MM.1S (cell line): ENCODE data around the gene SLC25A22.

Source experiments
- DNase-seq: peaks from one replicate; pipeline ENCODE4 v3.0.0-alpha.2; 2015
- H2AFZ ChIP-seq: fragments of 300-600 bp; sonication (generic); 2 replicates; pipeline ENCODE4 v1.6.0; 2016; ENCODE audit warnings: antibody characterized with exemption, low read length
- H3F3A ChIP-seq: fragments of 300-600 bp; sonication (generic); 2 replicates; pipeline ENCODE4 v1.6.1; 2016; ENCODE audit warnings: mild to moderate bottlenecking, antibody characterized with exemption, low read length, moderate library complexity, mixed read lengths; ENCODE audit not compliant: insufficient read depth
- H3K27ac ChIP-seq: fragments of 300-600 bp; sonication (generic); 2 replicates; pipeline ENCODE4 v1.5.1; 2016; ENCODE audit warnings: mild to moderate bottlenecking, low read length
- H3K27me3 ChIP-seq: fragments of 300-600 bp; sonication (generic); replicated peaks from 2 replicates; pipeline ENCODE4 v1.6.0; 2016; ENCODE audit warnings: low read length; ENCODE audit not compliant: insufficient read depth
- H3K36me3 ChIP-seq: fragments of 300-600 bp; sonication (generic); replicated peaks from 2 replicates; pipeline ENCODE4 v1.6.1; 2016; ENCODE audit warnings: mild to moderate bottlenecking, low read length, mixed read lengths; ENCODE audit not compliant: insufficient read depth
- H3K4me1 ChIP-seq: fragments of 300-600 bp; sonication (generic); 2 replicates; pipeline ENCODE4 v1.6.1; 2016; ENCODE audit warnings: low read length, mixed read lengths
- H3K4me2 ChIP-seq: fragments of 300-600 bp; sonication (generic); 2 replicates; pipeline ENCODE4 v1.6.0; 2016; ENCODE audit warnings: low read depth, low read length
- H3K4me3 ChIP-seq: fragments of 300-600 bp; sonication (generic); 2 replicates; pipeline ENCODE4 v1.5.1; 2016; ENCODE audit warnings: low read length, mixed read lengths
- H3K79me2 ChIP-seq: fragments of 300-600 bp; sonication (generic); 2 replicates; pipeline ENCODE4 v1.6.1; 2016; ENCODE audit warnings: mixed run types, low read length, mixed read lengths
- H3K9ac ChIP-seq: fragments of 300-600 bp; sonication (generic); 2 replicates; pipeline ENCODE4 v1.6.1; 2016; ENCODE audit warnings: low read length, mixed read lengths
- H3K9me2 ChIP-seq: fragments of 300-600 bp; sonication (generic); replicated peaks from 2 replicates; pipeline ENCODE4 v1.6.1; 2016; ENCODE audit warnings: mild to moderate bottlenecking, low read length, mixed read lengths; ENCODE audit not compliant: insufficient read depth
- H3K9me3 ChIP-seq: fragments of 300-600 bp; sonication (generic); replicated peaks from 2 replicates; pipeline ENCODE4 v1.6.1; 2016; ENCODE audit warnings: mild to moderate bottlenecking, low read length, mixed read lengths; ENCODE audit not compliant: insufficient read depth
- H4K20me1 ChIP-seq: fragments of 300-600 bp; sonication (generic); 2 replicates; pipeline ENCODE4 v1.6.1; 2016; ENCODE audit warnings: mild to moderate bottlenecking, low read length, moderate library complexity, mixed read lengths; ENCODE audit not compliant: insufficient read depth
- CTCF ChIP-seq: fragments of 300-600 bp; sonication (generic); IDR thresholded peaks from 2 replicates; pipeline ENCODE4 v1.5.1; 2016; ENCODE audit warnings: antibody characterized with exemption, low read length, mixed read lengths
- EZH2 ChIP-seq: fragments of 300-600 bp; sonication (generic); optimal IDR thresholded peaks from 2 replicates; pipeline ENCODE3; 2017; ENCODE audit warnings: low read depth, mild to moderate bottlenecking, antibody characterized with exemption, low read length, mixed read lengths
- EZH2phosphoT487 ChIP-seq: fragments of 300-600 bp; sonication (generic); IDR thresholded peaks from 2 replicates; pipeline ENCODE4 v1.6.1; 2018; ENCODE audit warnings: antibody characterized with exemption, low read length

SLC25A22 gene

GRCh38 chr11:786235-787083, 11.6 kb downstream of the SLC25A22 start:
- Histone ChIP-seq H2AFZ (no peak overlapping the region), H3K27ac (no peak overlapping the region), H3K36me3 (no peaks in the 10 kb centered on the region), H3K79me2 (peaks cover 17% of the 10 kb centered on the region), H3F3A (peaks cover 10% of the 10 kb centered on the region; the same call in 1 of the 2 replicates), H3K4me3 (no peak overlapping the region), H3K4me2 (no peak overlapping the region), H3K9ac (no peak overlapping the region), H3K27me3 (no peaks in the 10 kb centered on the region), H3K9me3 (no peaks in the 10 kb centered on the region), H4K20me1 (no peaks in the 10 kb centered on the region), H3K4me1 (0 out of 2 replicates have a peak, but pooled peaks cover 3% of the 10 kb centered on the region), H3K9me2 (no peaks in the 10 kb centered on the region)
- no peak for TF ChIP-seq EZH2
- no peak for TF ChIP-seq CTCF
- TF ChIP-seq EZH2phosphoT487: no peak
- DNase-seq: no peak

GRCh38 chr11:783581-784015, 14.5 kb downstream of the SLC25A22 start:
- peaks cover 12% of the 10 kb centered on the region for H3K79me2 ChIP-seq
- no peaks in the 10 kb centered on the region for H4K20me1 ChIP-seq
- H3K4me2 ChIP-seq: no peak overlapping the region
- DNase-seq: no peak
- no peak overlapping the region for H3K9ac ChIP-seq
- H3F3A ChIP-seq: 0 out of 2 replicates have a peak, but pooled peaks cover 4% of the 10 kb centered on the region
- H3K9me2 ChIP-seq: no peaks in the 10 kb centered on the region
- no peaks in the 10 kb centered on the region for H3K27me3 ChIP-seq
- TF ChIP-seq EZH2 (no peak), CTCF (no peak), EZH2phosphoT487 (no peak)
- H3K36me3 ChIP-seq: no peaks in the 10 kb centered on the region
- H3K27ac ChIP-seq: no peak overlapping the region
- H3K4me3 ChIP-seq: no peak overlapping the region
- no peak overlapping the region for H2AFZ ChIP-seq
- no peaks in the 10 kb centered on the region for H3K4me1 ChIP-seq
- no peaks in the 10 kb centered on the region for H3K9me3 ChIP-seq

GRCh38 chr11:782264-783174, 15.6 kb downstream of the SLC25A22 start:
- no peaks in the 10 kb centered on the region for H3K36me3 ChIP-seq
- no peak overlapping the region for H2AFZ ChIP-seq
- DNase-seq: no peak
- peaks cover 17% of the 10 kb centered on the region for H3K79me2 ChIP-seq
- H3K27ac ChIP-seq: no peak overlapping the region
- H3K9me2 ChIP-seq: no peaks in the 10 kb centered on the region
- 0 out of 2 replicates have a peak, but pooled peaks cover 4% of the 10 kb centered on the region for H3F3A ChIP-seq
- no peaks in the 10 kb centered on the region for H3K27me3 ChIP-seq
- H3K4me3 ChIP-seq: no peak overlapping the region
- H4K20me1 ChIP-seq: no peaks in the 10 kb centered on the region
- no peak overlapping the region for H3K9ac ChIP-seq
- TF ChIP-seq EZH2phosphoT487: no peak
- no peak for TF ChIP-seq CTCF
- no peak for TF ChIP-seq EZH2
- peaks cover 3% of the 10 kb centered on the region; the same call in 1 of the 2 replicates for H3K4me1 ChIP-seq
- H3K9me3 ChIP-seq: no peaks in the 10 kb centered on the region
- H3K4me2 ChIP-seq: no peak overlapping the region
